IPS-15b (cell line): ENCODE measurements around the gene SHLD1.
"Not testable (repeated sequence)": the region's sequence is repeated elsewhere in the genome, so short reads cannot be mapped to it uniquely, and the experiment has no call there.

ENCODE experiments used
- H3K27me3 ChIP-seq: one replicate; pipeline ENCODE4 v1.6.1; 2013; ENCODE audit warnings: low read length; ENCODE audit not compliant: control insufficient read depth, insufficient read depth
- H3K36me3 ChIP-seq: one replicate; pipeline ENCODE4 v1.6.1; 2013; ENCODE audit warnings: low read length; ENCODE audit not compliant: control insufficient read depth, insufficient read depth
- H3K4me1 ChIP-seq: one replicate; pipeline ENCODE4 v1.6.1; 2013; ENCODE audit warnings: mild to moderate bottlenecking, low read length; ENCODE audit not compliant: control insufficient read depth, insufficient read depth
- H3K4me3 ChIP-seq: one replicate; pipeline ENCODE4 v1.5.1; 2013; ENCODE audit warnings: low read depth, low read length
- H3K9ac ChIP-seq: one replicate; pipeline ENCODE4 v1.6.1; 2013; ENCODE audit warnings: low read depth, mild to moderate bottlenecking, low read length
- H3K9me3 ChIP-seq: one replicate; pipeline ENCODE4 v1.6.1; 2013; ENCODE audit warnings: mild to moderate bottlenecking, low read length; ENCODE audit not compliant: control insufficient read depth, insufficient read depth

SHLD1 gene

GRCh38 chr20:5770231-5770986 is 20.2 kb downstream of the SHLD1 start:
- H3K4me3 ChIP-seq = no peak overlapping the region
- peaks cover 2% of the 10 kb centered on the region for H3K36me3 ChIP-seq
- H3K4me1 ChIP-seq = no peaks in the 10 kb centered on the region
- no peaks in the 10 kb centered on the region for H3K27me3 ChIP-seq
- no peak overlapping the region for H3K9ac ChIP-seq
- no peaks in the 10 kb centered on the region for H3K9me3 ChIP-seq

- Histone ChIP-seq H3K36me3 (peaks cover 2% of the 10 kb centered on the region), H3K27me3 (no peaks in the 10 kb centered on the region), H3K4me1 (no peaks in the 10 kb centered on the region), H3K9me3 (no peaks in the 10 kb centered on the region), H3K9ac (no peak overlapping the region), H3K4me3 (no peak overlapping the region)
Observed at GRCh38 chr20:5770987-5771318, 20.8 kb downstream of the SHLD1 start.

- Histone ChIP-seq H3K9me3 (no peaks in the 10 kb centered on the region), H3K36me3 (peaks cover 4% of the 10 kb centered on the region), H3K4me3 (no peak overlapping the region), H3K4me1 (no peaks in the 10 kb centered on the region), H3K9ac (no peak overlapping the region), H3K27me3 (no peaks in the 10 kb centered on the region)
Observed at GRCh38 chr20:5772704-5773103, 22.5 kb downstream of the SHLD1 start.

- no peaks in the 10 kb centered on the region for H3K4me1 ChIP-seq
- peaks cover 4% of the 10 kb centered on the region for H3K36me3 ChIP-seq
- H3K9ac ChIP-seq = no peak overlapping the region
- no peak overlapping the region for H3K4me3 ChIP-seq
- H3K27me3 ChIP-seq = no peaks in the 10 kb centered on the region
- H3K9me3 ChIP-seq = no peaks in the 10 kb centered on the region
Observed at GRCh38 chr20:5773589-5773988, 23.4 kb downstream of the SHLD1 start.

GRCh38 chr20:5776077-5776476 is 25.9 kb downstream of the SHLD1 start:
- H3K9me3 ChIP-seq = no peaks in the 10 kb centered on the region
- H3K27me3 ChIP-seq = no peaks in the 10 kb centered on the region
- no peaks in the 10 kb centered on the region for H3K4me1 ChIP-seq
- H3K36me3 ChIP-seq = peaks cover 4% of the 10 kb centered on the region
- no peak overlapping the region for H3K9ac ChIP-seq
- H3K4me3 ChIP-seq = no peak overlapping the region

GRCh38 chr20:5779071-5779900 is 29.1 kb downstream of the SHLD1 start:
- no peaks in the 10 kb centered on the region for H3K9me3 ChIP-seq
- no peaks in the 10 kb centered on the region for H3K4me1 ChIP-seq
- no peak overlapping the region for H3K4me3 ChIP-seq
- no peaks in the 10 kb centered on the region for H3K27me3 ChIP-seq
- peaks cover 4% of the 10 kb centered on the region for H3K36me3 ChIP-seq
- H3K9ac ChIP-seq = no peak overlapping the region

GRCh38 chr20:5780846-5781217 is 30.6 kb downstream of the SHLD1 start:
- no peaks in the 10 kb centered on the region for H3K27me3 ChIP-seq
- no peaks in the 10 kb centered on the region for H3K9me3 ChIP-seq
- H3K4me3 ChIP-seq = no peak overlapping the region
- no peak overlapping the region for H3K9ac ChIP-seq
- H3K36me3 ChIP-seq = peaks cover 2% of the 10 kb centered on the region
- H3K4me1 ChIP-seq = no peaks in the 10 kb centered on the region

GRCh38 chr20:5781367-5781766 is 31.2 kb downstream of the SHLD1 start:
- not testable (repeated sequence) for H3K4me1 ChIP-seq, H3K27me3 ChIP-seq, H3K9ac ChIP-seq, H3K36me3 ChIP-seq, H3K4me3 ChIP-seq, H3K9me3 ChIP-seq

GRCh38 chr20:5781798-5782750 is 31.9 kb downstream of the SHLD1 start:
- Histone ChIP-seq H3K4me1 (peaks cover 2% of the 10 kb centered on the region), H3K9me3 (no peaks in the 10 kb centered on the region), H3K36me3 (no peaks in the 10 kb centered on the region), H3K9ac (no peak overlapping the region), H3K27me3 (no peaks in the 10 kb centered on the region), H3K4me3 (no peak overlapping the region)

GRCh38 chr20:5784735-5785134 is 34.5 kb downstream of the SHLD1 start:
- H3K27me3 ChIP-seq = no peaks in the 10 kb centered on the region
- H3K36me3 ChIP-seq = no peaks in the 10 kb centered on the region
- H3K4me1 ChIP-seq = peaks cover 3% of the 10 kb centered on the region

GRCh38 chr20:5785146-5785545 is 34.9 kb downstream of the SHLD1 start:
- Histone ChIP-seq H3K4me3 (no peak overlapping the region), H3K9ac (no peak overlapping the region), H3K36me3 (no peaks in the 10 kb centered on the region), H3K4me1 (peaks cover 3% of the 10 kb centered on the region), H3K9me3 (no peaks in the 10 kb centered on the region), H3K27me3 (no peaks in the 10 kb centered on the region)

More at GRCh38 chr20:5784735-5785134, 34.5 kb downstream of the SHLD1 start:
- Histone ChIP-seq H3K4me3 (no peak overlapping the region), H3K9ac (no peak overlapping the region), H3K9me3 (no peaks in the 10 kb centered on the region)
